Fibroblast of skin of abdomen (primary cell): ENCODE data around the gene C2CD5.
"Not testable (repeated sequence)": the region's sequence is repeated elsewhere in the genome, so short reads cannot be mapped to it uniquely, and the experiment has no call there.

ENCODE experiments used
- DNase-seq: peaks from one replicate; pipeline ENCODE4 v3.0.0-alpha.2; 2013

C2CD5 gene

GRCh38 chr12:22477894-22478287 lies 66.5 kb downstream of the C2CD5 start:
- DNase-seq = no peak

GRCh38 chr12:22477166-22477893 lies 67.0 kb downstream of the C2CD5 start:
- peak; percentile 74 for DNase-seq

GRCh38 chr12:22476133-22476532 lies 68.2 kb downstream of the C2CD5 start:
- no peak for DNase-seq

- no peak for DNase-seq
These were observed 69.2 kb downstream of the C2CD5 start for GRCh38 chr12:22474970-22475720.

- no peak for DNase-seq
These were observed 71.1 kb downstream of the C2CD5 start for GRCh38 chr12:22473212-22473611.

GRCh38 chr12:22467190-22467589 lies 77.2 kb downstream of the C2CD5 start:
- DNase-seq = peak; percentile 73

GRCh38 chr12:22463306-22463705 lies 81.0 kb downstream of the C2CD5 start:
- DNase-seq = no peak

GRCh38 chr12:22461786-22462185 lies 82.6 kb downstream of the C2CD5 start:
- no peak for DNase-seq

- peak; percentile 42 for DNase-seq
These were observed 84.4 kb downstream of the C2CD5 start for GRCh38 chr12:22459838-22460490.

GRCh38 chr12:22458298-22458937 lies 85.9 kb downstream of the C2CD5 start:
- DNase-seq = no peak

GRCh38 chr12:22457085-22457484 lies 87.3 kb downstream of the C2CD5 start:
- no peak for DNase-seq

- DNase-seq = no peak
These were observed 90.8 kb downstream of the C2CD5 start for GRCh38 chr12:22453511-22453910.

- DNase-seq = peak; percentile 32
These were observed 97.1 kb downstream of the C2CD5 start for GRCh38 chr12:22447223-22447622.

- DNase-seq = not testable (repeated sequence)
These were observed 100.1 kb downstream of the C2CD5 start for GRCh38 chr12:22444317-22444665.

- DNase-seq = peak; percentile 75
These were observed 100.7 kb downstream of the C2CD5 start for GRCh38 chr12:22443379-22444316.

GRCh38 chr12:22437031-22437806 lies 107.1 kb downstream of the C2CD5 start:
- DNase-seq = no peak

- no peak for DNase-seq
These were observed 108.8 kb downstream of the C2CD5 start for GRCh38 chr12:22435583-22435982.

GRCh38 chr12:22431693-22432251 lies 112.6 kb downstream of the C2CD5 start:
- DNase-seq = no peak

GRCh38 chr12:22416801-22417200 lies 127.5 kb downstream of the C2CD5 start:
- DNase-seq = no peak
